HUES6 (cell line): Measurements from ENCODE around the gene ZKSCAN1.
A peak's percentile ranks its signal among the peaks of the same experiment; 100 is the strongest.

Source experiments
- H3K27ac ChIP-seq: 2 replicates; pipeline ENCODE4 v1.7.0; 2013; ENCODE audit warnings: low read depth, mild to moderate bottlenecking, low read length, inconsistent platforms
- H3K27me3 ChIP-seq: 2 replicates; pipeline ENCODE4 v1.6.1; 2013; ENCODE audit warnings: low read length; ENCODE audit not compliant: control insufficient read depth, insufficient read depth
- H3K36me3 ChIP-seq: 2 replicates; pipeline ENCODE4 v1.6.1; 2013; ENCODE audit warnings: low read length; ENCODE audit not compliant: control insufficient read depth, insufficient read depth
- H3K4me1 ChIP-seq: 2 replicates; pipeline ENCODE4 v1.6.1; 2013; ENCODE audit warnings: low read length; ENCODE audit not compliant: control insufficient read depth, insufficient read depth
- H3K4me3 ChIP-seq: 2 replicates; pipeline ENCODE4 v1.5.1; 2013; ENCODE audit warnings: low read depth, low read length
- H3K9ac ChIP-seq: one replicate; pipeline ENCODE4 v1.6.1; 2013; ENCODE audit warnings: mild to moderate bottlenecking, low read length
- H3K9me3 ChIP-seq: 2 replicates; pipeline ENCODE4 v1.6.1; 2013; ENCODE audit warnings: low read depth, low read length; ENCODE audit not compliant: control insufficient read depth, insufficient read depth

ZKSCAN1 gene

DNA sequence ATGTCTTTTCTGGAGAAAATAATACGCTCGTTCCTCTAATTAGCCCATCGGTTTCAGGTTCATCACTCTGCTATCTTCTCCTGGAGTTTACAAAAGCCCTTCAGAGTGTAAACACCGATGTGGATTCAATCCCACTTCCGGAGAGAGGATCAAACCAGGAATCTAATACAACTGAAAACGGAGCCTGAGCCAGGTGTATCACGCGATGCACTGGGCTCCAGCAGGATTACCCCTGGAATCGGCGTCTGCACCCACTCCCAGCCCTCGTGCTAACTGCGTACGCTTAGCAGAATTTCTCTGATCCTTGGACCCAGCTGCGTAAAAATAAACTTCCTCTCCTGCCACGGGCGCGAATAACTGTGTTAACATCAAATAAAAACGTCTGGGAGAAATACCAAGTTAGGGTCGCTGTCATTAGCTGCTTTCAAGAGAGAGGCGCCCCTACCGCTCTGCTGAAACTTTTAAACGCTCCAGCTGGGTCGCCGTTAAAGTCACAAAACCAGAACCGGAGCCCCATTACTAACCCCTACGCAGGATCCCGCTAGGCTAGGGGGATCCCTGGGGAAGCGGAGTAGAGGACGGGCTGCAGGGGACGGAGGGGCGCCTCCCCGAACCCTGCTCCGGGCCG, 65.6 kb downstream of the ZKSCAN1 start:
- peak overlapping the region; percentile 86 for H3K27ac ChIP-seq
- H3K4me1 ChIP-seq = peaks cover 13% of the 10 kb centered on the region
- H3K27me3 ChIP-seq = no peaks in the 10 kb centered on the region
- peaks cover 41% of the 10 kb centered on the region for H3K36me3 ChIP-seq
- peaks cover 4% of the 10 kb centered on the region; the same call in 1 of the 2 replicates for H3K9me3 ChIP-seq
- peak overlapping the region; percentile 94 for H3K4me3 ChIP-seq
- peak overlapping the region; percentile 97 for H3K9ac ChIP-seq

DNA sequence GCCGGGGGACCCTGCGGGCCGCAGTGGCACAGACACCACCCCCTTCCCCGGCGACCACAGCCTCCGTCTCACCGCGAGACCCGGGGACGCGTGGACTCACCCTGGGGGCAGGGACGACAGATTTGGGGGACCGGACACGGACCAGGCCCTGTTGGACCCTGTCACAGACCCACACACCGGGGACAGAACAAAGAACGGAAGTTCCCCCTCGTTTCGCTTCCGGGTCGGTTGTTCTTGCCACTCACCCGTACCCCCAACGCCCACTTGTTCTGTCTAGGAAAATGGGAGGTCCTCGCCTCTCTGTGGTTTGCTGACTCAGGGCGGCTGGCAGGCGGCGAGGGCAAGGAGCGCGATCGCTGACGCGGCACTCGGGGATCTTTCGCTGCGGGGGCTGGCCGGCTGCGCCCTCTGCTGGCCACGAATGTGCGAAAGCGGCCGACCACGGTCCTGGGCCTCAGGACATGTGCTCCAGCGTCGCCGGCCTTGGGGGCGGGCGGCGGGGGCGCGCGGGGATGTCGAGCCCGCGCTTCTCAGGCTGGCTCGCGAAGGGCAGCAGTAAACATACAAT, 66.2 kb downstream of the ZKSCAN1 start, which contains the start of gene ZNF3:
Gene ZNF3 (minus strand): TSS at position 189 of the 568 bp plus-strand sequence. CDS start 4,366 bp downstream, outside the sequence.
- H3K4me3 ChIP-seq = peak within 1 kb of the TSS; percentile 94
- H3K27me3 ChIP-seq = no peaks in the 10 kb centered on the region
- peak within 1 kb of the TSS; percentile 97 for H3K9ac ChIP-seq
- peaks cover 4% of the 10 kb centered on the region; the same call in 1 of the 2 replicates for H3K9me3 ChIP-seq
- H3K4me1 ChIP-seq = peaks cover 13% of the 10 kb centered on the region
- peak within 1 kb of the TSS; percentile 86 for H3K27ac ChIP-seq
- H3K36me3 ChIP-seq = peaks cover 35% of the 10 kb centered on the region

DNA sequence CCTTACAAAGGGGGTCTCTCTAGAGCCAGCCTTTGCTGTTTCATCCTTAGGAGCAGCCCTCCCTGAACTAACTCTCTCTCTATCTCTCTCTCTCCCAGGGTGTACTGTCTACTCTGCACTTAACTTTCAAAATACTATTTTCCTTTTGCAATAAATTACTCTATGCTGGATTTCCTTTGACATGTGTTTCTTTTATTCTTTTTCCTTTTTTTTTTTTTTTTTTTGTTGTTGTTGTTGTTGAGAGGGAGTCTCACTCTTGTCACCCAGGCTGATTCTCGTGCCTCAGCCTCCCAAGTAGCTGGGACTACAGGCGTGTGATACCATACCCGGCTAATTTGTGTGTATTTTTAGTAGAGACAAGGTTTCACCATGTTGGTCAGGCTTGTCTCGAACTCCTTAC, 67.6 kb downstream of the ZKSCAN1 start:
- no peak overlapping the region for H3K27ac ChIP-seq
- H3K9ac ChIP-seq = no peak overlapping the region

DNA sequence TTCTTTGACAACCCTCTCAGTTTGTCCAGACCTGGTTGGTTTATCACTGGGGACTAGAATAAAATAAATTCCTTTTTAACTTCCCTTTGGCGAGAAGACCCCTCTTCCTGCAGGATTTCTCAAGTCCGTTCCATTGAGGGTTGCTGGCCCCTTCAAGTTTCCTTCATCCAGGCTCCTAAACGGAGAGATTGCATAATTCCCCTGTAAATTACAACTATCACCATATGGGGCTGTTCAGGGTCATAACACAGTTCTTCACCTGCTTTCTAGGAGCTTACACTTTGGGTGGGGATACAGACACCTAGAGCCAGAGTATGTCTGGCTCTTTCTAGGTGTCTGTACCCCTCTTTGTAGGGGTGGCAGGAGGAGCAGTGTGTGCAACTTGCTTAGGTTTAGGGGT, 70.1 kb downstream of the ZKSCAN1 start:
- Histone ChIP-seq H3K36me3 (peaks cover 3% of the 10 kb centered on the region), H3K9me3 (no peaks in the 10 kb centered on the region), H3K4me3 (no peak overlapping the region), H3K27me3 (no peaks in the 10 kb centered on the region), H3K27ac (no peak overlapping the region), H3K4me1 (peaks cover 19% of the 10 kb centered on the region), H3K9ac (no peak overlapping the region)

More for the DNA sequence above, 67.6 kb downstream of the ZKSCAN1 start:
- peaks cover 21% of the 10 kb centered on the region for H3K36me3 ChIP-seq
- H3K4me1 ChIP-seq = peaks cover 13% of the 10 kb centered on the region
- peak overlapping the region; percentile 57; the same call in 1 of the 2 replicates for H3K4me3 ChIP-seq
- H3K9me3 ChIP-seq = no peaks in the 10 kb centered on the region
- H3K27me3 ChIP-seq = no peaks in the 10 kb centered on the region

DNA sequence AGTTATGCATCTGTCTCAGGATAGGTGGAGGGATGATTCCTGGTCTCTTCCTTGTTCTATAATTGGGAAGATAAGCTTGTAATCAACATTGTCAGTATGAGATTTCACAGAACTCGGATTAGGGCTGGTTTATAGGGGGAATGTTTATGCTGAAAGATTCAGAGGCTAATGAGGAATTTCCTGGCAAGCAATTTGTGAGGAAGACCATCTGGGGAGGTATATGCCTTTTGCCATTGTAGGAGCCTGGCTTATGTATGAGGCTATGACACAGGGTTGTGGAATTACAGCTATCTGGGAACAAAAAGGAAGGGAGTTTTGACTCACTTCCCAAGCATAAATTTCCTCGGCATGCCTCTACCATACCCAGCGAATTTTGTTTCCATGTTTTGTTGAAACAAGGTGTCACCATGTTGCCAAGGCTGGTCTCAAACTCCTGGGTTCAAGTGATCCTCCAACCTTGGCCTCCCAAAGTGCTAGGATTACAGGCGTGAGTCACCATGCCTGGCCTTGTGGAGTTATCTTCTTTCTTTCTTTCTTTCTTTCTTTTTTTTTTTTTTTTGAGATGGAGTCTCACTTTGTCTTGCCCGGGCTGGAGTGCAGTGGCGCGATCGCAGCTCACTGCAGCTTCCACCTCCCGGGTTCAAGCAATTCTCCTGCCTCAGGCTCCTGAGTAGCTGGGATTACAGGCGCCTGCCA, 71.8 kb downstream of the ZKSCAN1 start:
- Histone ChIP-seq H3K9ac (peak overlapping the region; percentile 34), H3K4me1 (peaks cover 19% of the 10 kb centered on the region), H3K27me3 (no peaks in the 10 kb centered on the region), H3K9me3 (no peaks in the 10 kb centered on the region), H3K4me3 (no peak overlapping the region), H3K36me3 (peaks cover 20% of the 10 kb centered on the region), H3K27ac (peak overlapping the region; percentile 29; the same call in 1 of the 2 replicates)

DNA sequence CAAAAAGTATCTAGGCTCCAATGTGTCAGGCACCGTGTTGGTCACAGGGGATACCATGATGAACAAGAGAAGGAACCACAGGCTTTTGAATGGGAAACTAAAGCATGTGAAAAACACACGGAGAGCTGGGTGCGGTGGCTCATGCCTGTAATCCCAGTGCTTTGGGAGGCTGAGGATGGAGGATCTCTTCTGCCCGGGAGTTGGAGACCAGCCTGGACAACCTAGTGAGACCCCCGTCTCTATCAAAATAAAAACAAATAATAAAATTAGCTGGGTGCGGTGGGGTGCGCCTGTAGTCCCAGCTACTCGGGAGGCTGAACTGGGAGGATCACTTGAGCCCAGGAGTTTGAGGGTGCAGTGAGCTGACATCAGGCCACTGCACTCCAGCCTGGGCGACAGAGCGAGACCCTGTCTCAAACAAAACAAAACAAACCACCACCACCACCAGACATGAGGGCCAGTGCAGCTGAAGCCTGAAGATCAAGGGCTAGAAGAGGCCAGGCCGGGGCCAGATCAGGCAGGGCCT, 72.8 kb downstream of the ZKSCAN1 start:
- peak overlapping the region; percentile 82 for H3K27ac ChIP-seq
- H3K9me3 ChIP-seq = no peaks in the 10 kb centered on the region
- peak overlapping the region; percentile 84 for H3K4me3 ChIP-seq
- H3K36me3 ChIP-seq = peaks cover 29% of the 10 kb centered on the region
- H3K9ac ChIP-seq = peak overlapping the region; percentile 97
- no peaks in the 10 kb centered on the region for H3K27me3 ChIP-seq
- H3K4me1 ChIP-seq = peaks cover 14% of the 10 kb centered on the region

DNA sequence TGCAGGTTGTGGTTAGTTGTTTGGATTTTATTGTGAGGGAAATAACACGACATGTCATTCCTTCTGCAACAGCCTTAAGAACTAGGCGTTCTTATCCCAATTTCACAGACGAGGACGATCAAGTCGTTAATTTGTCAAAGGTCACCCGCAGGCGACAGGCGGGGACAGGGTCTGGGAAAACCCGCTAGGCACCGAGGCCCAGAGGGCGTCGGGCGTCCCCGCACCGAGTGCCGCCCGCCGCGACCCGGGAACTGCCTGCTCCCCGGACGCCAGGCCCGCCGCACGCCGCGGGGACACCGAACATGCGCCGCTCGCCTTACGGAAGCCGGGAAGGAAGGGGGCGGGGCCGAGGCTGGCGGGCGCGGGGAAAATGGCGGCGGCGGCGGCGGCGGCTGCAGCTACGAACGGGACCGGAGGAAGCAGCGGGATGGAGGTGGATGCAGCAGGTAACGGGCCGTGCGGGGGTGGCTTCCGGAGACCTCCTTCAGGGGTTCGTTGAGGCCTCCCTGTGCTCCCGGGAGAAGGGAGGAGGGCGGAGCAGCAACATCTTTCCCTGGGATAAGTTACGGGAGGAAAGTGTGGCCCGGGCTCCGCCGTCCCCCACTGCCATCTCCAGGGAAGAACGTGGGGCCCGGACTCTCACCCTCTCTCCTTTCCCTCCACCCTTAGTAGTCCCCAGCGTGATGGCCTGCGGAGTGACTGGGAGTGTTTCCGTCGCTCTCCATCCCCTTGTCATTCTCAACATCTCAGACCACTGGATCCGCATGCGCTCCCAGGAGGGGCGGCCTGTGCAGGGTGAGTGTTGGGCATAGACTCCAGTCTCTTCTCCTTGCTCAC, 73.4 kb downstream of the ZKSCAN1 start, which contains the start of gene COPS6:
Gene COPS6 (plus strand): TSS at position 349 of the 837 bp plus-strand sequence. CDS start 22 bp downstream, at position 371.
- peaks cover 10% of the 10 kb centered on the region; the same call in 1 of the 2 replicates for H3K4me1 ChIP-seq

DNA sequence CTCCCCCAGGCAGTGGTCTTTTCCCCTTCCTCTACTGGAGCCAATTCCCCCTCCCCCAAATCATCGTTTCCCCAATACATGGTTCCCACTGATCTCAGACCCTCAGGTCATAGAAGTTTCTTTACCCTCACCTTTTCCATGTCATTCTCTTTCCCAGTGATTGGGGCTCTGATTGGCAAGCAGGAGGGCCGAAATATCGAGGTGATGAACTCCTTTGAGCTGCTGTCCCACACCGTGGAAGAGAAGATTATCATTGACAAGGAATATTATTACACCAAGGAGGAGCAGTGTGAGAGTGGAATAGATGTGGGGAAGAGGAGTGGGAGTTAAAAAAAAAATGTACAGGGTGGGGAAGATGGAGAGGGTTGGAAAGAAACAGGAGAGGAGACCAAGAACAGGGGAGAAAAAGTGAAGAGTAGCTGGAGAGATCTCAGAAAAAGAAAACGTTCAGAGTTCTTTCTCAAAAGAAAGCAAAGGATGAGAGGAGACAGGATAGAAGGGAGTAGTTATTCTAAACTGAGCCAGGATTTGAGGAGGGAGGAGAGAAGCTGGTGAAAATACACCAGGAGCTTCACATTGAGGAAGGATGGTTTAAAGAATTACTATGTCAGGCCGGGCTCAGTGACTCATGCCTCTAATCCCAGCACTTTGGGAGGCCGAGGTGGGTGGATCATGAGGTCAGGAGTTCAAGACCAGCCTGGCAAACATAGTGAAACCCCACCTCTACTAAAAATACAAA, 74.2 kb downstream of the ZKSCAN1 start:
- H3K4me1 ChIP-seq = peaks cover 10% of the 10 kb centered on the region; the same call in 1 of the 2 replicates
- H3K9ac ChIP-seq = peak overlapping the region; percentile 97
- H3K27ac ChIP-seq = peak overlapping the region; percentile 82; the same call in 1 of the 2 replicates
- no peaks in the 10 kb centered on the region for H3K9me3 ChIP-seq
- H3K27me3 ChIP-seq = no peaks in the 10 kb centered on the region
- peaks cover 44% of the 10 kb centered on the region for H3K36me3 ChIP-seq
- peak overlapping the region; percentile 84 for H3K4me3 ChIP-seq

More for the DNA sequence above, 73.4 kb downstream of the ZKSCAN1 start, which contains the start of gene COPS6:
- H3K36me3 ChIP-seq = peaks cover 36% of the 10 kb centered on the region
- H3K27me3 ChIP-seq = no peaks in the 10 kb centered on the region
- H3K9ac ChIP-seq = peak within 1 kb of the TSS; percentile 97
- H3K9me3 ChIP-seq = no peaks in the 10 kb centered on the region
- peak within 1 kb of the TSS; percentile 84 for H3K4me3 ChIP-seq
- H3K27ac ChIP-seq = peak within 1 kb of the TSS; percentile 82

DNA sequence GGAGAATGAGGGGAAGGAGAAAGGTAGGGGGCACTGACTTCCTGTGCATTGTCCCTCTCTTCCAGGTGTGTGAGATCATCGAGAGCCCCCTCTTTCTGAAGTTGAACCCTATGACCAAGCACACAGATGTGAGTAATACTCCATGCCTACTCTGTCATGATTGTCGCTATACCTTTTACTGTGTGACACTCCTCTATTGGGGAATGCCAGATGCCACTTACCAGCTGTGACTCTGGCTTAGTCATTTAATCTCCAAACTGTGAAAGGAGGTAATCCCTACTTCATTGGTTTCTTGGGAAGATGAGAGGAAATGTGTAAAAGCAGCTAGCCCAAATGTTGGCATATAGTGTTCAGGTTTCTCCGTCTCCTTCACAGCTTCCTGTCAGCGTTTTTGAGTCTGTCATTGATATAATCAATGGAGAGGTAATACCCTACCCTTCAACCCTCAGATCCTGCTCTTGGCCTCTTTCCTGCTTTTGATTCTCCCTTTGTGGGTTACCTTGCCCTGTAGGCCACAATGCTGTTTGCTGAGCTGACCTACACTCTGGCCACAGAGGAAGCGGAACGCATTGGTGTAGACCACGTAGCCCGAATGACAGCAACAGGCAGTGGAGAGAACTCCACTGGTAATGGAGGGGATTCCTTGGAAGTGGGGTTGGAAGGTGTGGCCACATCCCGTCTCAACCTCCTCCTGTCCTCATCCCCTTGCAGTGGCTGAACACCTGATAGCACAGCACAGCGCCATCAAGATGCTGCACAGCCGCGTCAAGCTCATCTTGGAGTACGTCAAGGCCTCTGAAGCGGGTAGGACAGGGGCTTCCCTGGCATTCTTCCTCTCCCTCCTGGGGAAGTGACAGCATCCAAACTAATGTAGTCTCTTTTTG, 75.4 kb downstream of the ZKSCAN1 start:
- H3K36me3 ChIP-seq = peaks cover 56% of the 10 kb centered on the region
- no peak overlapping the region for H3K27ac ChIP-seq
- H3K4me1 ChIP-seq = peaks cover 10% of the 10 kb centered on the region; the same call in 1 of the 2 replicates
- H3K4me3 ChIP-seq = no peak overlapping the region
- no peak overlapping the region for H3K9ac ChIP-seq
- no peaks in the 10 kb centered on the region for H3K9me3 ChIP-seq
- no peaks in the 10 kb centered on the region for H3K27me3 ChIP-seq
